Measurements from ENCODE around the gene PHB1.
A peak's percentile ranks its signal among the peaks of the same experiment; 100 is the strongest.
"Not testable (repeated sequence)": the region's sequence is repeated elsewhere in the genome, so short reads cannot be mapped to it uniquely, and the experiment has no call there.

Gene PHB1

DNA sequence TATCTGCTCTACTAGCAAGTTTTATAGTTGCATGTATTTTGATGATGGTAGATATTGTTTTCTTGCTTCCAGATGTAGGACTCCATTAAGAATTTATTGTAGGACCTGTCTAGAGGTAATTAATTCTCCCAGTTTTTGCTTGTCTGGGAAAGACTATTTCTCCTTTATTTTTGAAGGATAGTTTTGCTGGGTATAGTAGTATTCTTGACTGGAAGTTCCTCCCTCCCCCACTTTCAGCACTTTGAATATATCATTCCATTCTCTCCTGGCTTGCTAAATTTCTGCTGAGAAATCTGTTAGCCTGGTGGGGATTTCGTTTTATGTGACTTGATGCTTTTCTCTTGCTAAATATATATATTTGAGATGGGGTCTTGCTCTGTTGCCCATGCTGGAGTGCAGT, 8.0 kb upstream of the PHB1 start:
- intact Hi-C loops (cut with DNase I; ENCODE audit: low total_unique reads), result no loop called here
- TF ChIP-seq, protein P1, sequence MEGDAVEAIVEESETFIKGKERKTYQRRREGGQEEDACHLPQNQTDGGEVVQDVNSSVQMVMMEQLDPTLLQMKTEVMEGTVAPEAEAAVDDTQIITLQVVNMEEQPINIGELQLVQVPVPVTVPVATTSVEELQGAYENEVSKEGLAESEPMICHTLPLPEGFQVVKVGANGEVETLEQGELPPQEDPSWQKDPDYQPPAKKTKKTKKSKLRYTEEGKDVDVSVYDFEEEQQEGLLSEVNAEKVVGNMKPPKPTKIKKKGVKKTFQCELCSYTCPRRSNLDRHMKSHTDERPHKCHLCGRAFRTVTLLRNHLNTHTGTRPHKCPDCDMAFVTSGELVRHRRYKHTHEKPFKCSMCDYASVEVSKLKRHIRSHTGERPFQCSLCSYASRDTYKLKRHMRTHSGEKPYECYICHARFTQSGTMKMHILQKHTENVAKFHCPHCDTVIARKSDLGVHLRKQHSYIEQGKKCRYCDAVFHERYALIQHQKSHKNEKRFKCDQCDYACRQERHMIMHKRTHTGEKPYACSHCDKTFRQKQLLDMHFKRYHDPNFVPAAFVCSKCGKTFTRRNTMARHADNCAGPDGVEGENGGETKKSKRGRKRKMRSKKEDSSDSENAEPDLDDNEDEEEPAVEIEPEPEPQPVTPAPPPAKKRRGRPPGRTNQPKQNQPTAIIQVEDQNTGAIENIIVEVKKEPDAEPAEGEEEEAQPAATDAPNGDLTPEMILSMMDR (IDR thresholded peaks at IDR 0.05), result no peak
- H3K4me3 ChIP-seq, result no peak overlapping the region

DNA sequence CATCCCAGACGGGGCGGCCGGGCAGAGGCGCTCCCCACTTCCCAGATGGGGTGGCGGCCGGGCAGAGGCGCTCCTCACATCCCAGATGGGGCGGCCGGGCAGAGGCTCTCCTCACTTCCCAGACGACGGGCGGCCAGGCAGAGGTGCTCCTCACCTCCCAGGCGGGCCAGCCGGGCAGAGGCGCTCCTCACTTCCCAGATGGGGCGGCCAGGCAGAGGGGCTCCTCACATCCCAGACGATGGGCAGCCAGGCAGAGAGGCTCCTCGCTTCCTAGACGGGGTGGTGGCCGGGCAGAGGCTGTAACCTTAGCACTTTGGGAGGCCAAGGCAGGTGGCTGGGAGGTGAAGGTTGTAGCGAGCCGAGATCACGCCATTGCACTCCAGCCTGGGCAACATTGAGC, 5.1 kb upstream of the PHB1 start:
- H3K9me3 ChIP-seq, result peaks cover 0 to 11% (median 0%) of the 10 kb centered on the region in 3 donors
- H3K36me3 ChIP-seq; H3K4me1 ChIP-seq; DNase-seq; intact Hi-C loops (cut with DNase I; ENCODE audit: low total_unique reads); H3K4me3 ChIP-seq; H3K27me3 ChIP-seq; H3K27ac ChIP-seq: not testable (repeated sequence)

More for the DNA sequence above, 8.0 kb upstream of the PHB1 start:
- H3K27me3 ChIP-seq, result peaks cover 0 to 13% of the 10 kb centered on the region in 2 donors
- H3K27ac ChIP-seq, result no peak overlapping the region
- peaks cover 0 to 11% (median 0%) of the 10 kb centered on the region in 3 donors for H3K9me3 ChIP-seq
- no peak for DNase-seq
- no peaks in the 10 kb centered on the region for H3K4me1 ChIP-seq
- H3K36me3 ChIP-seq, result no peaks in the 10 kb centered on the region

DNA sequence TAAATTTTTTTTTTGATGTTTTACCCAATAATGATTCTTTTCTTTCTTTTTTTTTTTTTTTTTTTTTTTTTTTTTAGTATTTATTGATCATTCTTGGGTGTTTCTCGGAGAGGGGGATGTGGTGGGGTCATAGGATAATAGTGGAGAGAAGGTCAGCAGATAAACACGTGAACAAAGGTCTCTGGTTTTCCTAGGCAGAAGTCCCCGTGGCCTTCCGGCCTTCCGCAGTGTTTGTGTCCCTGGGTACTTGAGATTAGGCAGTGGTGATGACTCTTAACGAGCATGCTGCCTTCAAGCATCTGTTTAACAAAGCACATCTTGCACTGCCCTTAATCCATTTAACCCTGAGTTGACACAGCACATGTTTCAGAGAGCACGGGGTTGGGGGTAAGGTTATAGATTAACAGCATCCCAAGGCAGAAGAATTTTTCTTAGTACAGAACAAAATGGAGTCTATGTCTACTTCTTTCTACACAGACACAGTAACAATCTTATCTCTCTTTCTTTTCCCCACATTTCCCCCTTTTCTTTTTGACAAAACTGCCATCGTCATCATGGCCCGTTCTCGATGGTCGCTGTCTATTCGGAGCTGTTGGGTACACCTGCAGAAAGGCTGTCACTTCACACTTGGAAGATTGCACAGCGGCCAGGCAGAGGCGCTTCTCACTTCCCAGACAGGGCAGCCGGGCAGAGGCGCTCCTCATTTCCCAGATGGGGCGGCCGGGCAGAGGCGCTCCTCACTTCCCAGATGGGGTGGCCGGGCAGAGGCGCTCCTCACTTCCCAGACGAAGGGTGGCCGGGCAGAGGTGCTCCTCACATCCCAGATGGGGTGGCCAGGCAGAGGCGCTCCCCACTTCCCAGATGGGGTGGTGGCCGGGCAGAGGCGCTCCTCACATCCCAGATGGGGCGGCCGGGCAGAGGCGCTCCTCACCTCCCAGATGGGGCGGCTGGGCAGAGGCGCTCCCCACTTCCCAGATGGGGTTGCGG, 4.4 kb upstream of the PHB1 start:
- H3K4me3 ChIP-seq; H3K36me3 ChIP-seq; DNase-seq; intact Hi-C loops (cut with DNase I; ENCODE audit: low total_unique reads); H3K27ac ChIP-seq; H3K27me3 ChIP-seq: not testable (repeated sequence)
- peaks cover 0 to 11% (median 0%) of the 10 kb centered on the region in 3 donors for H3K9me3 ChIP-seq
- peaks cover 0 to 13% (median 7%) of the 10 kb centered on the region in 4 donors for H3K4me1 ChIP-seq

DNA sequence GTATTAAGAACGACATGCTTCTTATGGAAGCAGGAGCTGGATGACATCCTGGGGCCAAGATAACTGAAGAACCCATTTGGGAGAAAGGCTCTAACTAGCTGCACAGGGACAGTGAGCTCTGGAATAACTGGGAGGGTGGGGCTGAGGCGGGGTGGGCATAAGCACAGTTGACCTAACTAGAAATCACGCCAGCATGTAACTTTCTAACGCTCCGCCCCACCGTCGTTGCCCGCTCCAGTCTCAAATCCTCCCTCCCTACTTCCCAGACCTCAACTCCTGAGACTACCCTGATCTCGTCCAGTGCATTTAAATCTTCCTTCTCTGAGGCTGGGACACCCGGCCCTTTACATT, 436 bp downstream of the PHB1 start:
- intact Hi-C loops (cut with DNase I; ENCODE audit: low total_unique reads), result no loop called here
- H3K27ac ChIP-seq, result peak overlapping the region; percentile 53 to 72
- TF ChIP-seq, protein P1 (IDR thresholded peaks at IDR 0.05), result no peak

DNA sequence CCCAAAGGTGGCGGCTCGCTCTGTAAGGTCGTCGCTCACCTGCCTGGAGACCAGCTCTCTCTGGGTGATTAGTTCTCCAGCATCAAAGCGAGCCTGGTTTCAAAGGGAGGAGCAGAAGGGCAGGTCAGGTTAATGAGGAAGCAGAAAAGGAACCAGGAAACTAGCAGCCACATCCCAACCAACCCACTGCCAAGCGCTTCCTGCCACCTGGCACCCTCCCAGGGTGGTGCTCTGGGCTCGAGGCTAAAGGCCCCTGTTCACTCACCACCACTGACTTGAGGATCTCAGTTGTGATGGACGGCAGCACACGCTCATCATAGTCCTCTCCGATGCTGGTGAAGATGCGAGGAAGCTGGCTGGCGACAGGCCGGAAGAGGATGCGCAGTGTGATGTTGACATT, 5.6 kb downstream of the PHB1 start:
- intact Hi-C loops (cut with DNase I; ENCODE audit: low total_unique reads), result no loop called here
- peaks cover 74 to 90% (median 89%) of the 10 kb centered on the region in 3 donors for H3K36me3 ChIP-seq

More for the DNA sequence above, 436 bp downstream of the PHB1 start:
- Histone ChIP-seq H3K36me3 (peaks cover 31 to 39% (median 37%) of the 10 kb centered on the region in 3 donors), H3K27me3 (no peaks in the 10 kb centered on the region), H3K9me3 (no peaks in the 10 kb centered on the region), H3K4me1 (peaks cover 0 to 20% (median 11%) of the 10 kb centered on the region in 4 donors), H3K4me3 (peak overlapping the region; percentile 78 to 93)
- DNase-seq, result no peak

GRCh38 chr17:49407981-49408501, 6.6 kb downstream of the PHB1 start:
- H3K27ac ChIP-seq, result no peak overlapping the region

More for the DNA sequence above, 5.6 kb downstream of the PHB1 start:
- Histone ChIP-seq H3K4me1 (peaks cover 0 to 7% (median 4%) of the 10 kb centered on the region in 4 donors), H3K27me3 (no peaks in the 10 kb centered on the region), H3K4me3 (no peak overlapping the region), H3K9me3 (no peaks in the 10 kb centered on the region), H3K27ac (no peak overlapping the region)
- TF ChIP-seq, protein P1 (IDR thresholded peaks at IDR 0.05), result no peak
- no peak for DNase-seq

More at GRCh38 chr17:49407981-49408501, 6.6 kb downstream of the PHB1 start:
- no peaks in the 10 kb centered on the region for H3K27me3 ChIP-seq
- intact Hi-C loops (cut with DNase I; ENCODE audit: low total_unique reads), result no loop called here
- H3K4me1 ChIP-seq, result no peaks in the 10 kb centered on the region
- DNase-seq, result peak in 1 of 2 donors; percentile 34
- TF ChIP-seq, protein P1 (IDR thresholded peaks at IDR 0.05), result peak; percentile 41 to 43
- H3K4me3 ChIP-seq, result no peak overlapping the region
- H3K36me3 ChIP-seq, result peaks cover 74 to 98% (median 93%) of the 10 kb centered on the region in 3 donors
- H3K9me3 ChIP-seq, result no peaks in the 10 kb centered on the region
